ENCODE results near the gene LAMA2.

The LAMA2 gene

GRCh38 chr6:129089357-129089756, 206.4 kb downstream of the LAMA2 start:
- H3K9ac ChIP-seq (ENCODE audit: insufficient read length) = no peak overlapping the region
- no peak for DNase-seq (ENCODE audit: low read depth, low spot score)
- no peaks in the 10 kb centered on the region for H3K36me3 ChIP-seq (ENCODE audit: insufficient read depth, low read length)
- H3K9me3 ChIP-seq (ENCODE audit: low read depth, low read length) = no peaks in the 10 kb centered on the region
- no peak overlapping the region for H3K4me3 ChIP-seq
- TF ChIP-seq EZH2 (IDR thresholded peaks at IDR 0.05) = no peak
- no peak for TF ChIP-seq FOXP2 (optimal IDR thresholded peaks at IDR 0.05; ENCODE audit: control extremely low read depth, extremely low read length, insufficient read depth)
- no peak for TF ChIP-seq POLR2AphosphoS5 (IDR thresholded peaks at IDR 0.05; ENCODE audit: borderline replicate concordance, low read depth, low read length)
- no peak overlapping the region for H3K27ac ChIP-seq

GRCh38 chr6:129094147-129094546, 211.2 kb downstream of the LAMA2 start:
- Histone ChIP-seq H3K27ac (no peak overlapping the region), H3K9me3 (ENCODE audit: low read depth, low read length) (no peaks in the 10 kb centered on the region), H3K36me3 (ENCODE audit: insufficient read depth, low read length) (no peaks in the 10 kb centered on the region), H3K9ac (ENCODE audit: insufficient read length) (no peak overlapping the region), H3K4me3 (no peak overlapping the region)
- TF ChIP-seq POLR2AphosphoS5 (IDR thresholded peaks at IDR 0.05; ENCODE audit: borderline replicate concordance, low read depth, low read length) (no peak), FOXP2 (optimal IDR thresholded peaks at IDR 0.05; ENCODE audit: control extremely low read depth, extremely low read length, insufficient read depth) (no peak), EZH2 (IDR thresholded peaks at IDR 0.05) (no peak)
- DNase-seq (ENCODE audit: low read depth, low spot score) = no peak

- TF ChIP-seq POLR2AphosphoS5 (IDR thresholded peaks at IDR 0.05; ENCODE audit: borderline replicate concordance, low read depth, low read length) (no peak), FOXP2 (optimal IDR thresholded peaks at IDR 0.05; ENCODE audit: control extremely low read depth, extremely low read length, insufficient read depth) (no peak), EZH2 (IDR thresholded peaks at IDR 0.05) (no peak)
- Histone ChIP-seq H3K4me3 (no peak overlapping the region), H3K36me3 (ENCODE audit: insufficient read depth, low read length) (no peaks in the 10 kb centered on the region), H3K9me3 (ENCODE audit: low read depth, low read length) (no peaks in the 10 kb centered on the region), H3K9ac (ENCODE audit: insufficient read length) (no peak overlapping the region), H3K27ac (no peak overlapping the region)
- DNase-seq (ENCODE audit: low read depth, low spot score) = no peak
Observed at GRCh38 chr6:129096651-129097290, 213.8 kb downstream of the LAMA2 start.

- no peak overlapping the region for H3K9ac ChIP-seq (ENCODE audit: insufficient read length)
- H3K9me3 ChIP-seq (ENCODE audit: low read depth, low read length) = no peaks in the 10 kb centered on the region
- TF ChIP-seq EZH2 (IDR thresholded peaks at IDR 0.05) (no peak), POLR2AphosphoS5 (IDR thresholded peaks at IDR 0.05; ENCODE audit: borderline replicate concordance, low read depth, low read length) (no peak), FOXP2 (optimal IDR thresholded peaks at IDR 0.05; ENCODE audit: control extremely low read depth, extremely low read length, insufficient read depth) (no peak)
- H3K36me3 ChIP-seq (ENCODE audit: insufficient read depth, low read length) = no peaks in the 10 kb centered on the region
- H3K27ac ChIP-seq = no peak overlapping the region
- no peak overlapping the region for H3K4me3 ChIP-seq
- DNase-seq (ENCODE audit: low read depth, low spot score) = no peak
Observed at GRCh38 chr6:129098061-129098553, 215.2 kb downstream of the LAMA2 start.

DNA sequence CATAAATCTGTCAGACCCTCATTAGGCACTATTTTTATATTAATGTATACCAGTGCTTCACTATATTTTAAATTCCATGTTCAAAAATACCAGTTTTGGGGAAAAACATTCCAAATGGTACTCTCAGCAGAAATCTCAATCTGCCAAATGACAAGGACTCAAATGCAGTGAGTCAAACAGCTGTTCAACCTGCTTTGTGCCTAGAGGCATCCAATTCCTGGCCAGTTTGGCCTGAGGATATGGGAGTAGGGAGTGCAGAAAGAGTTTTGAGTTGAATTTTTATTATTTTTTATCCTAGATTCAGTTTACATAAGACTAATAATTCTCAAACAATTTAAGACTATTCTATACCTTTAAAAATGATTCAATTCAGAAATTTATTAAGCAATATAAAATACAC, 216.8 kb downstream of the LAMA2 start:
- H3K27ac ChIP-seq = no peak overlapping the region
- TF ChIP-seq POLR2AphosphoS5 (IDR thresholded peaks at IDR 0.05; ENCODE audit: borderline replicate concordance, low read depth, low read length) = no peak
- TF ChIP-seq EZH2 (IDR thresholded peaks at IDR 0.05) = no peak
- no peak for TF ChIP-seq FOXP2 (optimal IDR thresholded peaks at IDR 0.05; ENCODE audit: control extremely low read depth, extremely low read length, insufficient read depth)
- no peaks in the 10 kb centered on the region for H3K9me3 ChIP-seq (ENCODE audit: low read depth, low read length)
- H3K4me3 ChIP-seq = no peak overlapping the region
- no peak for DNase-seq (ENCODE audit: low read depth, low spot score)
- no peak overlapping the region for H3K9ac ChIP-seq (ENCODE audit: insufficient read length)
- no peaks in the 10 kb centered on the region for H3K36me3 ChIP-seq (ENCODE audit: insufficient read depth, low read length)

- DNase-seq (ENCODE audit: low read depth, low spot score) = no peak
Observed at GRCh38 chr6:129100164-129100563, 217.2 kb downstream of the LAMA2 start.

GRCh38 chr6:129102741-129103140, 219.8 kb downstream of the LAMA2 start:
- no peaks in the 10 kb centered on the region for H3K9me3 ChIP-seq (ENCODE audit: low read depth, low read length)
- TF ChIP-seq POLR2AphosphoS5 (IDR thresholded peaks at IDR 0.05; ENCODE audit: borderline replicate concordance, low read depth, low read length) = no peak
- no peak for TF ChIP-seq EZH2 (IDR thresholded peaks at IDR 0.05)
- no peak for TF ChIP-seq FOXP2 (optimal IDR thresholded peaks at IDR 0.05; ENCODE audit: control extremely low read depth, extremely low read length, insufficient read depth)
- H3K27ac ChIP-seq = no peak overlapping the region
- no peak overlapping the region for H3K9ac ChIP-seq (ENCODE audit: insufficient read length)
- no peak for DNase-seq (ENCODE audit: low read depth, low spot score)
- no peaks in the 10 kb centered on the region for H3K36me3 ChIP-seq (ENCODE audit: insufficient read depth, low read length)
- no peak overlapping the region for H3K4me3 ChIP-seq

More at GRCh38 chr6:129100164-129100563, 217.2 kb downstream of the LAMA2 start:
- no peak overlapping the region for H3K9ac ChIP-seq (ENCODE audit: insufficient read length)
- H3K27ac ChIP-seq = no peak overlapping the region
- TF ChIP-seq POLR2AphosphoS5 (IDR thresholded peaks at IDR 0.05; ENCODE audit: borderline replicate concordance, low read depth, low read length) = no peak
- no peak for TF ChIP-seq EZH2 (IDR thresholded peaks at IDR 0.05)
- TF ChIP-seq FOXP2 (optimal IDR thresholded peaks at IDR 0.05; ENCODE audit: control extremely low read depth, extremely low read length, insufficient read depth) = no peak
- H3K9me3 ChIP-seq (ENCODE audit: low read depth, low read length) = no peaks in the 10 kb centered on the region
- no peak overlapping the region for H3K4me3 ChIP-seq
- no peaks in the 10 kb centered on the region for H3K36me3 ChIP-seq (ENCODE audit: insufficient read depth, low read length)

DNA sequence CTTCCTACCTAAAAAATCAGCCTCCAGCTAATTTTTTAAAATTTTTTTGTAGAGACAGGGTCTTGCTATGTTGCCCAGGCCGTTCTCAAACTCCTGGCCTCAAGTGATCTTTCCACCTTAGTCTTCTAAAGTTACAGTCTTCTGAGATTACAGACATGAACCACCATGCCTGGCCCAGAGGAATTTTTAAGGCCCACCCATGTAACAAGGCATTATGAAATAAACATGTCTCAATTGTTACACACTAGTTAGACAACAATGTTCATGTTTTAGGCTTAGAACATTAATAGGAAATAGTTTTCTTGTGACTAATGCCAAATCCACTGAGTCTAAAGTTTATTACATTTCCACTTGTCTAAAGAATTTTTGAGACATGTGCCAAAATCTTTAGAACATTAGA, 221.2 kb downstream of the LAMA2 start:
- no peak overlapping the region for H3K4me3 ChIP-seq
- H3K9ac ChIP-seq (ENCODE audit: insufficient read length) = no peak overlapping the region
- no peak overlapping the region for H3K27ac ChIP-seq
- H3K9me3 ChIP-seq (ENCODE audit: low read depth, low read length) = no peaks in the 10 kb centered on the region
- TF ChIP-seq FOXP2 (optimal IDR thresholded peaks at IDR 0.05; ENCODE audit: control extremely low read depth, extremely low read length, insufficient read depth) = no peak
- TF ChIP-seq EZH2 (IDR thresholded peaks at IDR 0.05) = no peak
- no peak for TF ChIP-seq POLR2AphosphoS5 (IDR thresholded peaks at IDR 0.05; ENCODE audit: borderline replicate concordance, low read depth, low read length)
- DNase-seq (ENCODE audit: low read depth, low spot score) = no peak
- H3K36me3 ChIP-seq (ENCODE audit: insufficient read depth, low read length) = no peaks in the 10 kb centered on the region

DNA sequence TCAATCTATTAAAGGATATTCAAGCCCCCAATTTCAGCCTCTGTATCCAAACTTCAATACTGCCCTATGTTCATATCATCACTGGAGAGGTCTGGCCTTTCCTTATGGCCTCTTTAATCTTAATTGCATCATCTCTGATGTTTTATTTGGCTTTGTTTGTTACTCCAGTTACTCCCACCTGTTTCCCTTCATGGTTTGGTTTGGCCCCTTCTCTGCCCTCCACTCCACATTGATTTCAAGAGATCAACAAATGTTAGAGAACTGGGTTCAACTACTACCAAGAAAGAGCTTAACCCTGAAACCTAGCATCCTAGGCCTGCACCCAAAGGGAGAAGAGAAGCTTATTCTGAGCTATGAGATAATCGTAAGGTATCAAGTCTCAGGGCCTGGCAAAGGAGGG, 221.6 kb downstream of the LAMA2 start:
- Histone ChIP-seq H3K9ac (ENCODE audit: insufficient read length) (no peak overlapping the region), H3K9me3 (ENCODE audit: low read depth, low read length) (no peaks in the 10 kb centered on the region), H3K4me3 (no peak overlapping the region), H3K27ac (no peak overlapping the region), H3K36me3 (ENCODE audit: insufficient read depth, low read length) (no peaks in the 10 kb centered on the region)
- no peak for DNase-seq (ENCODE audit: low read depth, low spot score)
- TF ChIP-seq POLR2AphosphoS5 (IDR thresholded peaks at IDR 0.05; ENCODE audit: borderline replicate concordance, low read depth, low read length) (no peak), FOXP2 (optimal IDR thresholded peaks at IDR 0.05; ENCODE audit: control extremely low read depth, extremely low read length, insufficient read depth) (no peak), EZH2 (IDR thresholded peaks at IDR 0.05) (no peak)

Data from SK-N-MC (cell line).